ENCODE data around the gene NCKAP5.

DNA sequence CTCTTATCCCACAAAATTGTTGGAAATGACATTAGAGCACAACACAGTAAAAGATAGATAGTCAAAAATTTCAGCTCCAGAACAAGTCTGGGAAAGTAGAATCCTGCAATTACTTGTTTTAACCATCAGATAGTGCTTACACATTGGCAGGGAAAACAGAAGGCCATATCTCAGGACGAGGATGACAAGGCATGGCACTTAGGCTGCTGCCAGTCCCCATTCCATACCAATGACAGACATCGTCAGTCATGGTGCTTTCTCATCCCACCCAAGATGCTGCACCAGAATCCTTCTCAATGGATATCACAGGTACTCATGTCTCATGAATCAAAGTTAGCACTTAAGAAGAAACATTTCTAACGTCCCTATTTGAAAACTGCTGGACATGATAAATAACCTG is 187.3 kb downstream of the NCKAP5 start:
- no peak for TF ChIP-seq CTCF (IDR thresholded peaks at IDR 0.05 in 2 of 3, conservative IDR thresholded peaks at IDR 0.05 in 1 of 3; ENCODE audit: insufficient read depth in 2 of 3, low read depth in 1 of 3, low read length in 3 of 3)
- no peak for TF ChIP-seq PRMT5 (CRISPR knock-in tag; IDR thresholded peaks at IDR 0.05)
- no peak for TF ChIP-seq EP300 (IDR thresholded peaks at IDR 0.05; ENCODE audit: low read length)
- TF ChIP-seq MED1 (CRISPR knock-in tag; IDR thresholded peaks at IDR 0.05; ENCODE audit: borderline replicate concordance) = no peak
- no peak for TF ChIP-seq POLR2AphosphoS5 (IDR thresholded peaks at IDR 0.05; ENCODE audit: control insufficient read depth, insufficient read depth, low read depth, low read length)
- TF ChIP-seq SNAPC5 (CRISPR knock-in tag; IDR thresholded peaks at IDR 0.05) = no peak
- TF ChIP-seq, protein P1, sequence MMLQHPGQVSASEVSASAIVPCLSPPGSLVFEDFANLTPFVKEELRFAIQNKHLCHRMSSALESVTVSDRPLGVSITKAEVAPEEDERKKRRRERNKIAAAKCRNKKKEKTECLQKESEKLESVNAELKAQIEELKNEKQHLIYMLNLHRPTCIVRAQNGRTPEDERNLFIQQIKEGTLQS (IDR thresholded peaks at IDR 0.05) = no peak
- TF ChIP-seq, protein P1 (CRISPR knock-in tag; conservative IDR thresholded peaks at IDR 0.05) = no peak
- TF ChIP-seq ZFP1 (CRISPR knock-in tag; IDR thresholded peaks at IDR 0.05) = no peak

Data from K562 (cell line).